MCF 10A (cell line): ENCODE results near the gene PPDPF. TPM values are rescaled to one million over a fixed set of nuclear protein-coding genes. Genes with fewer than 3 reads are reported as not detected.

Experiments used
- BruUV-seq: library from RNA; stranded (reverse); fragments of 400-500 nt; replicated peaks from 2 replicates; lab custom pipeline; 2021; lab: Mats Ljungman, UMichigan
- CTCF ChIA-PET: fragments of 300-600 bp; sonication (Branson Sonifier 250); formaldehyde crosslinking; extraction: SDS; loops from one replicate; lab custom pipeline; 2021; ENCODE audit warnings: antibody characterized with exemption, inconsistent platforms; lab: Yijun Ruan, JAX
- POLR2A ChIA-PET: fragments of 300-600, 350-650 bp; sonication (Branson Sonifier 250); formaldehyde crosslinking; extraction: SDS; loops from one replicate; lab custom pipeline; 2020; ENCODE audit warnings: antibody characterized with exemption, inconsistent platforms; lab: Yijun Ruan, JAX
- DNase-seq: peaks from one replicate; pipeline ENCODE4 v3.0.0-alpha.2; 2018; ENCODE audit not compliant: unreplicated experiment
- H3K27ac Mint-ChIP-seq: one replicate; pipeline ENCODE4 v1.8.0; 2022; ENCODE audit warnings: mild to moderate bottlenecking, low read depth, mixed read lengths; ENCODE audit not compliant: unreplicated experiment
- H3K27me3 Mint-ChIP-seq: one replicate; pipeline ENCODE4 v1.8.0; 2022; ENCODE audit warnings: mixed read lengths; ENCODE audit not compliant: insufficient read depth, unreplicated experiment
- H3K36me3 Mint-ChIP-seq: one replicate; pipeline ENCODE4 v1.8.0; 2022; ENCODE audit warnings: mild to moderate bottlenecking, moderate library complexity, mixed read lengths; ENCODE audit not compliant: insufficient read depth, unreplicated experiment
- H3K4me1 Mint-ChIP-seq: one replicate; pipeline ENCODE4 v1.8.0; 2022; ENCODE audit warnings: mixed read lengths; ENCODE audit not compliant: insufficient read depth, unreplicated experiment
- H3K4me3 Mint-ChIP-seq: one replicate; pipeline ENCODE4 v1.8.0; 2022; ENCODE audit warnings: mild to moderate bottlenecking, moderate library complexity, mixed read lengths; ENCODE audit not compliant: unreplicated experiment
- H3K9me3 Mint-ChIP-seq: one replicate; pipeline ENCODE4 v1.8.0; 2022; ENCODE audit warnings: mixed read lengths; ENCODE audit not compliant: unreplicated experiment
- CTCF ChIP-seq: fragments of 200-600 bp; IDR thresholded peaks from one replicate; pipeline ENCODE4 v1.8.0; 2022; ENCODE audit warnings: antibody characterized with exemption, mild to moderate bottlenecking; ENCODE audit not compliant: unreplicated experiment
- intact Hi-C: fragments of 100-400 bp; cut with micrococcal nuclease; formaldehyde crosslinking; loops from 2 replicates; pipeline ENCODE4 v1.14.1; 2022
- total RNA-seq: library from RNA; stranded (reverse); gene quantifications from 2 replicates; pipeline ENCODE4 v1.2.3, GENCODE V29; 2022

PPDPF gene
- total RNA-seq, 1 experiment from 2014 or later: 315 TPM

DNA sequence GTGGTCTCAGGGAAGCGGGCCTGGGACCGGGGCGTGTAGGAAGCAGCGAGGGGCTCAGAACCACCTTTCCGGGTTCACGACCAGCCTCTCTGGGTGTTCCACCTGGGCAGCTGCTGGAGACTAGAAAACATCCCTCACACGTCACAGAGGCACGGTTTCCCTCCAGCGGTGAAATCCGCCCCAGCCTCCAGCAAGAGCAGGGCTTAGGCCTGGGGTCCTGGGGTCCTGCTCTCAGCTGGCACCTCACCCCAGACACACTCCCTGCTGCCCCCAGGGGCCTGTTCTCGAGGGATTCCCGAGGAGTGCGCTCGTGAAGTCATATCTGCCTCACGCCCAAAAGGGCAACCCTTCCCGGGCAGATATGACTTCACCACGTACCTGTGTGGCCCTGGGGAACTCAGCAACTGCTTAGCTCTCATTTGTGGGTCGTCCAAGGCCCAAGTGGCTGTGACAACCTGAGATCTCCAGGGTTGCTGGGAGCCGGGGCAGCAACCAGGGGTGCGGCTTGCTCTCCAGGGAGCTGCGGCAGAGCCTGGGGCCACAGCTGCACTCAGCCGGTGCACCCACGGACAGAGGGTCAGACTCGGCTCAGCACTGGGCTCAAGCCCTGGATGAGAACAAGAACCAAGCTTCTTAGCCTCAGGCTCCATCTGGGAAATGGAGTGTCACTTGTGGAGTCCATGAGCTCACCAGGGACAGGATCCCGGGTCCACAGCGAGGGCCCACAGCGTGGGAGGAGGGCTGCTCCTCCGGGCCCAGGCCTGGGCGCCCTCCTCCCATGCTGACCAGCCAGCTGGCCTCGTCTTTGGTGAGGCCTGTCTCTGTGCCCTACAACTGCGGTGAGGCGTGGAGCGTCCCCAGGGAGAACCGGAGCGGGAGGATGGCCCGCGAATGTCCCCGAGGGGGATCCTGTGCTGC, 34.1 kb downstream of the PPDPF start:
- Mint-ChIP-seq H3K36me3 (no peaks in the 10 kb centered on the region), H3K27ac (no peak overlapping the region), H3K9me3 (no peaks in the 10 kb centered on the region), H3K4me3 (no peak overlapping the region), H3K27me3 (no peaks in the 10 kb centered on the region), H3K4me1 (no peaks in the 10 kb centered on the region)
- TF ChIP-seq CTCF: no peak
- ChIA-PET CTCF (interaction anchor here (0.5 kb wide), 1 partner anchor 441 kb away, joined by 3 read pairs; no protein-coding TSS in a partner anchor), POLR2A (interaction anchor here (0.5 to 1.9 kb wide), 4 partner anchors 10 to 341 kb away, joined by 3 to 6 read pairs (median 4); no protein-coding TSS in a partner anchor)
- DNase-seq: no peak
- intact Hi-C loops: no loop called here
- BruUV-seq: no TSS peak

DNA sequence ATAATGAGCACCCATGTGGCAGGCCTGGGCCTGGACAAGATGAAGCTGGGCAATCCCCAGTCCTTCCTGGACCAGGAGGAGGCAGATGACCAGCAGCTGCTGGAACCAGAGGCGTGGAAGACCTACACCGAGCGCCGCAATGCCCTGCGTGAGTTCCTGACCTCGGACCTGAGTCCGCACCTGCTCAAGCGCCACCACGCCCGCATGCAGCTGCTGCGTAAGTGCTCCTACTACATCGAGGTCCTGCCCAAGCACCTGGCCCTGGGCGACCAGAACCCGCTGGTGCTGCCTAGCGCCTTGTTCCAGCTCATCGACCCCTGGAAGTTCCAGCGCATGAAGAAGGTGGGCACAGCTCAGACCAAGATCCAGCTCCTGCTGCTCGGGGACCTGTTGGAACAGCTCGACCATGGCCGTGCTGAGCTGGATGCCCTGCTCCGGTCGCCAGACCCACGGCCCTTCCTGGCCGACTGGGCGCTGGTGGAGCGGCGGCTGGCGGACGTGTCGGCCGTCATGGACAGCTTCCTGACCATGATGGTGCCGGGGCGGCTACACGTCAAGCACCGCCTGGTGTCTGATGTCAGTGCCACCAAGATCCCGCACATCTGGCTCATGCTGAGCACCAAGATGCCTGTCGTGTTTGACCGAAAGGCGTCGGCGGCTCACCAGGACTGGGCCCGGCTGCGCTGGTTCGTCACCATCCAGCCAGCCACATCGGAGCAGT, 35.3 kb downstream of the PPDPF start:
- no peak for DNase-seq
- no peaks in the 10 kb centered on the region for H3K27me3 Mint-ChIP-seq
- no peak for TF ChIP-seq CTCF
- no peaks in the 10 kb centered on the region for H3K36me3 Mint-ChIP-seq
- H3K4me3 Mint-ChIP-seq: no peak overlapping the region
- intact Hi-C loops: no loop called here
- CTCF ChIA-PET: no interaction called here
- POLR2A ChIA-PET: interaction anchor here (0.7 to 1.9 kb wide), 2 partner anchors 10 to 14 kb away, joined by 3 to 6 read pairs; no protein-coding TSS in a partner anchor
- no peak overlapping the region for H3K27ac Mint-ChIP-seq
- BruUV-seq: no TSS peak
- H3K9me3 Mint-ChIP-seq: no peaks in the 10 kb centered on the region
- H3K4me1 Mint-ChIP-seq: no peaks in the 10 kb centered on the region

DNA sequence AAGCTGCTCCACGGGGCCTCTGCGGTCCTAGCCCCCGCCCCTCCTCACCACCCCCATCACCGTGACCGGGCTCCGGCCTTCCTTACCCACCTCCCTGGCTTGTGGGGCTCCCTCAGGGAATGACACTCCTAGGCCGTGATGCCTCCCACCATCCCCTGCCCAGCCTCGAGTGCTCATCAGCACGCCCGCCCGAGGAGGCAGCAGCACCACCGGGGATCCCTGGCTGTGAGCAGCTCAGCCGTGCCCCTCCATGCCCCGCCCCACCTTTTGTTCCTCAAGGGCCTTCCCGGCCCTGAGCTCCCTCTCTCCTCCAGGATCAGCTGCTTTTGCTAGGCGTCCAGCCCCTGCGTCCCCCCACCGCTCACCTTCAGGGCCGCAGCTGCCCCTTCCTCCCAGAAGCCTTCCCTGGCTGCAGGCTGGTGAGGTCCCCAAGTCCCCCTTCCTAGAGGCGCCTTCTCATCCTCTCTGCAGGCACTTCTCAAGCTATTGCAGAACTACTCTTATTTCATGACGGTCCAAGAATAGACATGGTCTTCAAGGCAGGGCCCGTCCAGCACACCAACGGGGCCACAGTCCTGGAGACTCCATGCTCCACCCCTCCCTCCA, 36.4 kb downstream of the PPDPF start:
- H3K4me3 Mint-ChIP-seq: no peak overlapping the region
- TF ChIP-seq CTCF: no peak
- intact Hi-C loops: no loop called here
- no peak for DNase-seq
- H3K27me3 Mint-ChIP-seq: no peaks in the 10 kb centered on the region
- no peaks in the 10 kb centered on the region for H3K9me3 Mint-ChIP-seq
- BruUV-seq: no TSS peak
- POLR2A ChIA-PET: no interaction called here
- CTCF ChIA-PET: interaction anchor here (0.6 to 0.8 kb wide), 2 partner anchors 19 to 22 kb away, joined by 4 to 5 read pairs; partner anchors contain the start of gene PTK6
- H3K36me3 Mint-ChIP-seq: no peaks in the 10 kb centered on the region
- no peak overlapping the region for H3K27ac Mint-ChIP-seq
- no peaks in the 10 kb centered on the region for H3K4me1 Mint-ChIP-seq
